Measurements from ENCODE around the gene LSS.

DNA sequence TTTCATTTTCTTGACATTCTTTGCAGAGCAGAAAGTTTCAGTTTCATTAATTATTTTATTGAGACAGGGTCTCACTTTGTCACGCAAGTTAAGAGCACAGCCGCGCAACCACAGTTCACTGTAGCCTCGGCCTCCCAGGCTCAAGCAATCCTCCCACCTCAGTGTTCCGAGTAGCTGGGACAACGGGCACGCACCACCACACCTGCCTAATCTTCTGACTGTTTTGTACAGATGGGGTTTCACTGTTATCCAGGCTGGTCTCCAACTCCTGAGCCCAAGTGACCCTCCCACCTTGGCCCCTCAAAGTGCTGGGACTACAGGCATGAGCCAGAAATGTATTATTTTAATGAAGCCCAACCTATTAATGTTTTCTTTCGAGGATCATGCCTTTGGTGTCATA lies 41.3 kb downstream of the LSS start:
- TF ChIP-seq, protein P1, sequence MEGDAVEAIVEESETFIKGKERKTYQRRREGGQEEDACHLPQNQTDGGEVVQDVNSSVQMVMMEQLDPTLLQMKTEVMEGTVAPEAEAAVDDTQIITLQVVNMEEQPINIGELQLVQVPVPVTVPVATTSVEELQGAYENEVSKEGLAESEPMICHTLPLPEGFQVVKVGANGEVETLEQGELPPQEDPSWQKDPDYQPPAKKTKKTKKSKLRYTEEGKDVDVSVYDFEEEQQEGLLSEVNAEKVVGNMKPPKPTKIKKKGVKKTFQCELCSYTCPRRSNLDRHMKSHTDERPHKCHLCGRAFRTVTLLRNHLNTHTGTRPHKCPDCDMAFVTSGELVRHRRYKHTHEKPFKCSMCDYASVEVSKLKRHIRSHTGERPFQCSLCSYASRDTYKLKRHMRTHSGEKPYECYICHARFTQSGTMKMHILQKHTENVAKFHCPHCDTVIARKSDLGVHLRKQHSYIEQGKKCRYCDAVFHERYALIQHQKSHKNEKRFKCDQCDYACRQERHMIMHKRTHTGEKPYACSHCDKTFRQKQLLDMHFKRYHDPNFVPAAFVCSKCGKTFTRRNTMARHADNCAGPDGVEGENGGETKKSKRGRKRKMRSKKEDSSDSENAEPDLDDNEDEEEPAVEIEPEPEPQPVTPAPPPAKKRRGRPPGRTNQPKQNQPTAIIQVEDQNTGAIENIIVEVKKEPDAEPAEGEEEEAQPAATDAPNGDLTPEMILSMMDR (conservative IDR thresholded peaks at IDR 0.05) = no peak
- TF ChIP-seq ZFX (IDR thresholded peaks at IDR 0.05) = no peak
